Measurements from ENCODE around the gene NDST4. TPM values are rescaled to one million over a fixed set of nuclear protein-coding genes. Genes with fewer than 3 reads are reported as not detected.
"Not testable (repeated sequence)": the region's sequence is repeated elsewhere in the genome, so short reads cannot be mapped to it uniquely, and the experiment has no call there.

Gene NDST4
- total RNA-seq, 2 donors from 2014 or later: 0.17 TPM; not detected in 1

- ATAC-seq: no peak
- DNase-seq: no peak
- intact Hi-C loops (cut with DNase I, micrococcal nuclease): no loop called here
These were observed 30.8 kb downstream of the NDST4 start for GRCh38 chr4:115082633-115083032.

GRCh38 chr4:115076691-115077090 lies 36.7 kb downstream of the NDST4 start:
- ATAC-seq: no peak
- DNase-seq: no peak
- intact Hi-C loops (cut with DNase I, micrococcal nuclease): no loop called here

DNA sequence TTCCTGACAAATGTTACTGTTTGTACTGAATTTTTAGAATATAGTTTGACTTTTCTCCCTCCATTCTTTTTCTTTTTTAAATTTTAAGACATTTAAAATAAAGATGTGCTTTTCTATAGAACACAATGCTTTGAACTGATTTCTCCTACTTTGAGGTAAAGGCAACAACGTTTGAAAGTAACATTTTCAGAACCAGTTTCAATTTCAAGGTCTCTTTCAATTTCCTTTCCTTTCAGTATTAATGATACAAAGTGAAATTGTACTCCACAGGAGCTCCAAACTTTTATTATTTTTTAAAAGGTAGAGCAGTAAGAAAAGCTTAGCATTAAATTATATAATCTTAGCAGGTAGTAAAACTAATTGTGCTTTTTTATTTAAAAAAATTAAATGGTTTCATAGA lies 54.9 kb downstream of the NDST4 start:
- intact Hi-C loops (cut with DNase I, micrococcal nuclease): no loop called here
- DNase-seq (no peak), ATAC-seq (no peak)

DNA sequence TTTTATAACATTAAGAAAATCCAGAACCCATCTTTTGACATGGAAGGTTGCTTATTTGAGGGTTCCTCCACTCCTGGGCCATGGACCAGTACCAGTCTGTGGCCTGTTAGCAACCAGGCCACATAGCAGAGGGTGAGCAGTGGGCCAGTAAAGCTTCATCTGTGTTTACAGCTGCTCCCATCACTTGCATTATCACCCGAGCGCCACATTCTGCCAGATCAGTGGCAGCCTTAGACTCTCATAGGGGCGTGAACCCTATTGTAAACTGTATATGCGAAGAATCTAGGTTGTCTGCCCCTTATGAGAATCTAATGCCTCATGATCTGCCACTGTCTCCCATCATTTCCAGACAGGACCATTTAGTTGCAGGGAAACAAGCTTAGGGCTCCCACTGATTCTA lies 58.6 kb downstream of the NDST4 start:
- intact Hi-C loops (cut with DNase I, micrococcal nuclease): no loop called here
- ATAC-seq (no peak), DNase-seq (no peak)

- DNase-seq (no peak), ATAC-seq (peak; percentile 58)
- intact Hi-C loops (cut with DNase I, micrococcal nuclease): no loop called here
These were observed 60.1 kb downstream of the NDST4 start for GRCh38 chr4:115053313-115053712.

- intact Hi-C loops (cut with DNase I, micrococcal nuclease): no loop called here
- DNase-seq (no peak), ATAC-seq (no peak)
These were observed 70.9 kb downstream of the NDST4 start for GRCh38 chr4:115042496-115042895.

- no peak for DNase-seq
- no peak for ATAC-seq
- intact Hi-C loops (cut with DNase I, micrococcal nuclease): no loop called here
These were observed 83.1 kb downstream of the NDST4 start for GRCh38 chr4:115030281-115030680.

GRCh38 chr4:115028682-115029410 lies 84.6 kb downstream of the NDST4 start:
- intact Hi-C loops (cut with DNase I, micrococcal nuclease): no loop called here
- no peak for ATAC-seq
- no peak for DNase-seq

DNA sequence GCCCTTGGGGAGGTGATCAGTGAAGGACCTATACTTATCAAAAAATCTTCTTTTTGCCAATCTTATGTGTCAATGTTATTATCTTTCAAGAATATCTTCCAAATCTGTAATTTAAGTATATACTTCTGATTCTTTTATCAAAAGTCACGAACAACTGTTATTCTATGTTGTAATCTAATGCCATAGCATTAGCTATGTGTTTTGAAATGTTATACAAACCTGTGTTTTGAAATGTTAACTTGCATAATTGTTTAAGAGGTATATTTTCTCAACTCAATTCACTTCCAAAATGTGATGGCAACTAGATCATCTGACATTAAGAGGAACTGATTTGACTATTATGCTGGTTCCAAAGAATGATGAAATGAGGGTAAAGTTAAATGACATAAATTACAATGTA lies 113.5 kb downstream of the NDST4 start:
- ATAC-seq: no peak

GRCh38 chr4:114998316-114998715 lies 115.1 kb downstream of the NDST4 start:
- ATAC-seq (no peak), DNase-seq (no peak)
- intact Hi-C loops (cut with DNase I, micrococcal nuclease): no loop called here

More for the DNA sequence above, 113.5 kb downstream of the NDST4 start:
- intact Hi-C loops (cut with DNase I, micrococcal nuclease): no loop called here
- no peak for DNase-seq

DNA sequence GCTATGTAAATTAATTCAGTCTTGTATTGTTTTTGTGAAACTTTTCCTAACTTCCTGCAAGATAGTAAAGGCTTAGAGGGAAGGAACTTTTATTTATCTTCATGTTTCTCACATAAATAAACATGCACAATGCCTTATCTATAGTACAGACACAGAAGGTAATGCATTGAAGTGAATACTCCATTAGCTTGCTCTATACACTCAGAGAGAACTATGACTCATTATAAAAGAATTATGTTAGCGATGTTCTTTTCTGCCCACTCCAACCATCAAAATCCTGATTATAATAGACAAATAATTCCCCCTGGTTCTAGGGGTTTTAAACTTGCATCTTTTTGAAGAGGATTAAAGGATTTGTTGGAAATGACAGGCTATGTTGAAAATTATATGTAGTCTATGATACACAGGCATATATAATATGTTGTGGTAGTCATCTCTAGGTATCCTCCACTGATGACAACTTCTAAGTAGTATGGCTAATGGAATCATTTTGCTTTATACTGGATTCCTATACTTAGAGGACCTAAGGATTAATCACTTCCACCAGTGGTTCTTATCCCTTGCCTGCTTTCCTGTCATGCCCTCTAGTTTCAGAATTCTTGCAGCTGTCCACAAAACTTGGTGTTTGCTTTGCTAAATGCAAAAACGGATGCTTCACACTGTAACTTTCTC lies 115.7 kb downstream of the NDST4 start:
- intact Hi-C loops (cut with DNase I, micrococcal nuclease): no loop called here
- no peak for DNase-seq
- ATAC-seq: no peak

DNA sequence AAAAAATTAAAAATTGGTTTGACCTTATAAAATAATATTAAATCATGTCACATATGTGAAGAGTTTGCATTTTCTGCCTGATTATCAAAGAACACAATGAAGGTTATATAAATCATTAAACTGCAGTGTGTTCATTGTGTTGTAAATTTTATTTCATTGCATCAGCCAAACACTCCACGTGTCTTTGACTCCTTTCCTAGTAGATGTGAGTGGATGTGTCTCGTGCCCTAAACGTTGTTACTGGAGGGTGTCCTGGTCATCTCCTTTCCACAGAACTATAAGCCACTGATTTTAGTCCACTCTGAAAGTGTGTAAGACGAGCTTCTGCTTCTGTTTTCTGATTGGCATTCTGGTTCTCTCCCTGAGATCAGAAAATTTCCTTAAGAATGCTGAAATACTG lies 127.3 kb downstream of the NDST4 start:
- ATAC-seq (no peak), DNase-seq (no peak)
- intact Hi-C loops (cut with DNase I, micrococcal nuclease): no loop called here

- ATAC-seq: no peak
- intact Hi-C loops (cut with DNase I, micrococcal nuclease): no loop called here
- no peak for DNase-seq
These were observed 132.3 kb downstream of the NDST4 start for GRCh38 chr4:114980932-114981708.

- ATAC-seq; intact Hi-C loops (cut with DNase I, micrococcal nuclease); DNase-seq: not testable (repeated sequence)
These were observed 133.0 kb downstream of the NDST4 start for GRCh38 chr4:114980399-114980798.

GRCh38 chr4:114976901-114977300 lies 136.5 kb downstream of the NDST4 start:
- ATAC-seq: no peak
- intact Hi-C loops (cut with DNase I, micrococcal nuclease): no loop called here
- DNase-seq: no peak

DNA sequence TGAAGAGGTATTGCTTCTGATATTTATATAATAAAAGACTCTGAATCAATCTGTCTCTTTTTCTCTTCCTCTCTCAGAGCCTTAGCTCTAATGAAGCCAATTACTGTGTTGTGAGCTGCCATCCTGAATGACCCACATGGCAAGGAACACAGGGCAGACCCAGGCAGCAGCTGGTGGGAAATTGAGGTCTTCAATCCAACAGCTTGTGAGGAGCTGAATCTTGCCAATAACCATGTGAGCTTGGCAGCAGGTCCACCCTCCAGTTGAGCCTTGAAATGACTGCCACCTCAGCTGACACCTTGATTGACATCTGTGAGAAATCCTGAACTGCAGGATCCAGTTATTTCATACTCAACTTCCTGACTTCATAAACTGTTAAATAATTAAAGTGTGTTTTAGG lies 149.4 kb downstream of the NDST4 start:
- no peak for DNase-seq
- ATAC-seq: no peak
- intact Hi-C loops (cut with DNase I, micrococcal nuclease): no loop called here

GRCh38 chr4:114945616-114946015 lies 167.8 kb downstream of the NDST4 start:
- intact Hi-C loops (cut with DNase I, micrococcal nuclease): no loop called here

DNA sequence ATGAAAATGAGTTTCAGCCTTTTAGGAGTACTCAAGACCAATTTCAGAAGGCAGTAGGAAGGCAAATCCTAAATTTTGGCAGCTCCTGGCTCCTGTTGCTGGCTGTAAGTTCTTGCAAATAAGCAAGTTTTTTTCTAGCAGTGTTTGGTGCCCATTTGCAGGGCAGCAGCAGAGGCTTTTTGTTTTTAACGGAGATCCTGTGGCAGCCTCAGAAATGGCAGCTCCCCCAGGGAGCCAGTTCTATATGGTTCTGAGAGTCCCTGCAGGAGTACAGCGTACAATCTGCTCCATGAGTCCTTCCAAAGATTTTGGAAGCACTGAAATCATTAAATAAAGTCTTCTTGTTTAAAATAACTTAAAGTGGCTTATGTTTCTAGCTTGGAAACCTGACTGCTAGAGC lies 171.9 kb downstream of the NDST4 start:
- intact Hi-C loops (cut with DNase I, micrococcal nuclease): no loop called here
- ATAC-seq: no peak

More at GRCh38 chr4:114945616-114946015, 167.8 kb downstream of the NDST4 start:
- ATAC-seq (no peak), DNase-seq (no peak)

GRCh38 chr4:114927881-114928280 lies 185.5 kb downstream of the NDST4 start:
- ATAC-seq: no peak
- DNase-seq: no peak
- intact Hi-C loops (cut with DNase I, micrococcal nuclease): no loop called here

More for the DNA sequence above, 171.9 kb downstream of the NDST4 start:
- no peak for DNase-seq

DNA sequence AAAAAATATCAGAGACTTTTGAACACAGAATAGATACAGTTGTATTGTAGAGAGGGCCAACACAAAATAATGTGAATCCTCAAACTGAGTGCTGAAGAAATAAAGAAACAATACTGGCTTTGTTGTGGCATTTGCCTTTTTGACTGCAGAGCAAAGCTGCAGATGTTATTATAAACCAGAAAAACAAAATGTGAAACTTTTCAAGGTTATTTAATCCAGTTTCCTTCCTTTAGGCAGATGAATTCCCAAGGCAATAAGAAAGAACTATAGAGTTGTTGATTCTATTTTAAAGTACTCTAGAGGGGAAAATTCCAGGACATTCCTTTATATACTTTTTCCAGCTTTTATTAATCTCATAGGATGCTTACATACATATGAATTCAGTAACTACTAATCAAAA lies 186.8 kb downstream of the NDST4 start:
- DNase-seq (no peak), ATAC-seq (no peak)
- intact Hi-C loops (cut with DNase I, micrococcal nuclease): no loop called here

Measured in left colon (tissue), 2 donors.